ENCODE data around the gene ERCC3. TPM values are rescaled to one million over a fixed set of nuclear protein-coding genes. Genes with fewer than 3 reads are reported as not detected.

ERCC3 gene
- total RNA-seq (10 to 100 TPM; 59.2 to 62.9 TPM), polyA plus RNA-seq (10 to 100 TPM; 22.3 to 29.3 TPM)

DNA sequence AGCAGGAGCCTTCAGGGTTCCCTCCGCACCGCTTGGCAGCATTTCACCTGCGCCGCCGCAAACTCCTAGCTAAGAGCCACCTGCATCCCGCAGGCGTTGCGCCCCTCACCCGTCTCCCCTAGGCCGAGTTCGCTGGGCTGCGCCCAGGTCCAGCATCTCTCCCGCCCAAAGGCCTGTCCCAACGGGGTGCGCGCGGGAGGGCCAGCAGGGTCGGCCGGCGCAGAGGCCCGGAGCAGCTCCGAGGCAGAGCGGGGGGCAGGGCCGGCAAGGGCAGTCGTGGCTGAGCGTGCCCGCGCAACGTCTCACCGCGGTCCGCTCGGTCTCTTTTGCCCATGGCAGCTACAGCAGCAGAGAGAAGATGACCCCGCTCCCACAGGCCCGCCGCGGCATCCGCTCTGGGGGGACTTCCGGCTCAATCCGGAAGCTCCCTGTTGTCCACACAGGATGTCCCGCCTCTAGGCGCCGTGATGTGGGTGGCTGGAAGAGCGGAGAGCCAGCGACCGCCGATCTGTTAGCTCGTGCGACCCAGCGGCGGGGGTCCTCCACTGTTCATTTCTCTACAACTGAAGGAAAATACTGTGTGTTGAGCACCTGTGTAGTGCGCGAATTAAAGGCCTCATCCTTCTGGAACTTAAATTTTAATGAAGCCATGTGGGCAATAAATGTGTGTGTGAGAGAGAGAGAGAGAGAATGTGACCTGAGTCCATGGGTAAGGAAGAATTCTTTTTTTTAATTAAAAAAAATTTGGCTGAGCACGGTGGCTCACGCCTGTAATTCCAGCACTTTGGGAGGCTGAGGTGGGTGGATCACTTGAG lies at the start of gene ERCC3:
ERCC3 (minus strand) TSS at position 397 of the 815 bp plus-strand sequence; CDS start at position 334, 63 bp downstream.
- Histone ChIP-seq H3K27ac (ENCODE audit: low read depth, low read length) (peak within 1 kb of the TSS; percentile 86), H3K27me3 (ENCODE audit: insufficient read depth, low read length) (no peaks in the 10 kb centered on the region), H3K36me3 (ENCODE audit: insufficient read depth, low read length) (peaks cover 24% of the 10 kb centered on the region), H3K4me1 (ENCODE audit: insufficient read depth, low read length) (peaks cover 13% of the 10 kb centered on the region), H3K4me3 (ENCODE audit: low read length in 2 of 2) (peak within 1 kb of the TSS; percentile 63 to 96), H3K9me3 (ENCODE audit: control insufficient read depth in 1 of 2, low read length in 2 of 2) (no peaks in the 10 kb centered on the region)
- ChIA-PET CTCF (ENCODE audit: partially characterized antibody) (interaction anchor here (0.9 to 1.7 kb wide), 5 partner anchors 30 to 797 kb away, joined by 3 to 11 read pairs (median 4); partner anchors contain the start of gene UGGT1), POLR2A (ENCODE audit: partially characterized antibody) (interaction anchor here (0.6 to 2.1 kb wide), 8 partner anchors 10 to 233 kb away, joined by 3 to 11 read pairs (median 4); partner anchors contain the start of genes IWS1 and MAP3K2)
- intact Hi-C loops (cut with micrococcal nuclease): loop anchor here (1.0 to 10.0 kb wide), 3 partner anchors 185 to 798 kb away; partner anchors contain the start of gene UGGT1
- H3K4me3 Mint-ChIP-seq: peak within 1 kb of the TSS; percentile 96 to 99 (median 98)
- peak within 1 kb of the TSS; percentile 86 to 98 (median 95) for H3K27ac Mint-ChIP-seq
- H3K27me3 Mint-ChIP-seq: no peaks in the 10 kb centered on the region
- no peaks in the 10 kb centered on the region for H3K9me3 Mint-ChIP-seq
- DNase-seq: peak; percentile 70 to 82 (median 72)
- H3K4me1 Mint-ChIP-seq: peaks cover 23 to 50% (median 28%) of the 10 kb centered on the region in 4 donors
- peaks cover 31 to 43% of the 10 kb centered on the region in 2 donors for H3K36me3 Mint-ChIP-seq

DNA sequence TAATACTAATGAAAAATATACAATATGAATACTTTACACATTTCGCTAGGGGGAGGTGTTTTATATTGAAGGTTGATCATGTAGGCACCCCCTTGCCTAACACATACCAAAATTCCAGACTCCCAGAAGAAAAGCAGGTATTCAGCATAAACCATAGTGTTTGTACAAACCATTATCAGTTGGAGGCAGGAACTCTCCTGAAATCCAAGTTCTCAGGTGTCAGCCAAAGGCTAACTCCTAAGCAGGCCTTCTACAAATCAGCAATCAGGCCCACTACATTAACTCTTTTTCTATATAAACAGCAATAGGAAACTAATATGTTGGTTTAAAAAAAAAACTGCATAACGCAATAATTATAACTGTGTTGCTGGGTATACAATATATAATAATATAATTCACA lies 49.3 kb upstream of the ERCC3 start:
- Histone ChIP-seq H3K9me3 (ENCODE audit: control insufficient read depth in 1 of 2, low read length in 2 of 2) (no peaks in the 10 kb centered on the region), H3K4me1 (ENCODE audit: insufficient read depth, low read length) (peaks cover 13% of the 10 kb centered on the region), H3K4me3 (ENCODE audit: low read length in 2 of 2) (no peak overlapping the region), H3K27me3 (ENCODE audit: insufficient read depth, low read length) (no peaks in the 10 kb centered on the region), H3K27ac (ENCODE audit: low read depth, low read length) (no peak overlapping the region), H3K36me3 (ENCODE audit: insufficient read depth, low read length) (peaks cover 6% of the 10 kb centered on the region)
- Mint-ChIP-seq H3K9me3 (peaks cover 0 to 3% (median 0%) of the 10 kb centered on the region in 8 donors), H3K36me3 (peaks cover 27 to 28% of the 10 kb centered on the region in 2 donors), H3K4me3 (no peak overlapping the region), H3K27me3 (no peaks in the 10 kb centered on the region), H3K27ac (no peak overlapping the region), H3K4me1 (peaks cover 19 to 44% (median 32%) of the 10 kb centered on the region in 4 donors)
- POLR2A ChIA-PET (ENCODE audit: partially characterized antibody): no interaction called here
- intact Hi-C loops (cut with micrococcal nuclease): loop anchor here (10.0 kb wide), 1 partner anchor 302 kb away; the partner anchor contains the start of gene GPR17
- CTCF ChIA-PET (ENCODE audit: partially characterized antibody): no interaction called here
- no peak for DNase-seq

DNA sequence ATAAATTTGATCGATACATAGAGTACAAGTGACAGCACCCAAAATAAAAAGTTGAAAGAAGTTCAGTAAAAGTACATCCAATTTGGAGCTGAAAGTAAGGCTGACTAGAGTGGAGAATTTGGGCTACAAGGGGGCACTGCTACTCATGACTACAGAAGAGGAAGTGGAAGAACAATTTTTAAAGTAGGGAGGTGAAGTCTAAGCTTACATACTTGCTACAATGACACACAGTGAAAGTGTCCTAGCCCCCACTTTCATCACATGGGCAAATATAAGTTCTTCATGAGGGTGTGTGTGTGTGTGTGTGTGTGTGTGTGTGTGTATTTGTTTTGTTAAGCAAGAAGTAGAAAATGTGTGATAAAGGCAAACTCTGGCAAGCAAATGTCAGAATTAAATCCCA lies 48.2 kb upstream of the ERCC3 start:
- Mint-ChIP-seq H3K27me3 (no peaks in the 10 kb centered on the region), H3K36me3 (peaks cover 32 to 39% of the 10 kb centered on the region in 2 donors), H3K27ac (peak overlapping the region in 1 of 7 donors; percentile 4), H3K9me3 (peaks cover 0 to 3% (median 0%) of the 10 kb centered on the region in 8 donors), H3K4me1 (peaks cover 13 to 34% (median 24%) of the 10 kb centered on the region in 4 donors), H3K4me3 (no peak overlapping the region)
- no peak overlapping the region for H3K27ac ChIP-seq (ENCODE audit: low read depth, low read length)
- DNase-seq: no peak
- peaks cover 9% of the 10 kb centered on the region for H3K36me3 ChIP-seq (ENCODE audit: insufficient read depth, low read length)
- no peaks in the 10 kb centered on the region for H3K27me3 ChIP-seq (ENCODE audit: insufficient read depth, low read length)
- H3K4me1 ChIP-seq (ENCODE audit: insufficient read depth, low read length): peaks cover 1% of the 10 kb centered on the region
- H3K4me3 ChIP-seq (ENCODE audit: low read length in 2 of 2): no peak overlapping the region
- no peaks in the 10 kb centered on the region for H3K9me3 ChIP-seq (ENCODE audit: control insufficient read depth in 1 of 2, low read length in 2 of 2)
- intact Hi-C loops (cut with micrococcal nuclease): loop anchor here (10.0 kb wide), 1 partner anchor 303 kb away; the partner anchor contains the start of gene GPR17
- ChIA-PET POLR2A (ENCODE audit: partially characterized antibody) (no interaction called here), CTCF (ENCODE audit: partially characterized antibody) (no interaction called here)

- CTCF ChIA-PET (ENCODE audit: partially characterized antibody): interaction anchor here (1.3 kb wide), 1 partner anchor 83 kb away, joined by 3 read pairs; no protein-coding TSS in a partner anchor
- POLR2A ChIA-PET (ENCODE audit: partially characterized antibody): no interaction called here
- peaks cover 25 to 66% of the 10 kb centered on the region in 2 donors for H3K36me3 Mint-ChIP-seq
Observed at GRCh38 chr2:127332335-127332734, 38.4 kb upstream of the ERCC3 start.

GRCh38 chr2:127330753-127331152 lies 36.8 kb upstream of the ERCC3 start:
- intact Hi-C loops (cut with micrococcal nuclease): no loop called here
- Mint-ChIP-seq H3K4me3 (no peak overlapping the region), H3K9me3 (no peaks in the 10 kb centered on the region), H3K4me1 (peaks cover 0 to 5% (median 2%) of the 10 kb centered on the region in 4 donors), H3K27me3 (no peaks in the 10 kb centered on the region), H3K27ac (no peak overlapping the region), H3K36me3 (peaks cover 29 to 64% of the 10 kb centered on the region in 2 donors)
- no peaks in the 10 kb centered on the region for H3K4me1 ChIP-seq (ENCODE audit: insufficient read depth, low read length)
- H3K4me3 ChIP-seq (ENCODE audit: low read length in 2 of 2): no peak overlapping the region
- POLR2A ChIA-PET (ENCODE audit: partially characterized antibody): no interaction called here
- CTCF ChIA-PET (ENCODE audit: partially characterized antibody): interaction anchor here (1.8 kb wide), 1 partner anchor 149 kb away, joined by 6 read pairs; no protein-coding TSS in a partner anchor
- no peak for DNase-seq
- H3K9me3 ChIP-seq (ENCODE audit: control insufficient read depth in 1 of 2, low read length in 2 of 2): no peaks in the 10 kb centered on the region
- no peak overlapping the region for H3K27ac ChIP-seq (ENCODE audit: low read depth, low read length)
- peaks cover 12% of the 10 kb centered on the region for H3K36me3 ChIP-seq (ENCODE audit: insufficient read depth, low read length)
- H3K27me3 ChIP-seq (ENCODE audit: insufficient read depth, low read length): no peaks in the 10 kb centered on the region

More at GRCh38 chr2:127332335-127332734, 38.4 kb upstream of the ERCC3 start:
- no peak overlapping the region for H3K27ac Mint-ChIP-seq
- H3K4me3 Mint-ChIP-seq: no peak overlapping the region
- H3K9me3 Mint-ChIP-seq: no peaks in the 10 kb centered on the region
- no peaks in the 10 kb centered on the region for H3K27me3 Mint-ChIP-seq
- H3K4me1 ChIP-seq (ENCODE audit: insufficient read depth, low read length): no peaks in the 10 kb centered on the region
- peaks cover 0 to 5% (median 2%) of the 10 kb centered on the region in 4 donors for H3K4me1 Mint-ChIP-seq
- peaks cover 15% of the 10 kb centered on the region for H3K36me3 ChIP-seq (ENCODE audit: insufficient read depth, low read length)
- no peak for DNase-seq
- H3K9me3 ChIP-seq (ENCODE audit: control insufficient read depth in 1 of 2, low read length in 2 of 2): no peaks in the 10 kb centered on the region
- intact Hi-C loops (cut with micrococcal nuclease): no loop called here
- H3K4me3 ChIP-seq (ENCODE audit: low read length in 2 of 2): no peak overlapping the region
- no peaks in the 10 kb centered on the region for H3K27me3 ChIP-seq (ENCODE audit: insufficient read depth, low read length)
- H3K27ac ChIP-seq (ENCODE audit: low read depth, low read length): no peak overlapping the region

- no peaks in the 10 kb centered on the region for H3K4me1 Mint-ChIP-seq
- H3K9me3 Mint-ChIP-seq: no peaks in the 10 kb centered on the region
- no peak overlapping the region for H3K27ac Mint-ChIP-seq
- H3K4me3 Mint-ChIP-seq: no peak overlapping the region
- no peak for DNase-seq
- H3K4me3 ChIP-seq (ENCODE audit: low read length in 2 of 2): no peak overlapping the region
- CTCF ChIA-PET (ENCODE audit: partially characterized antibody): interaction anchor here (0.7 to 2.1 kb wide), 3 partner anchors 89 to 153 kb away, joined by 3 to 8 read pairs (median 4); no protein-coding TSS in a partner anchor
- peaks cover 15% of the 10 kb centered on the region for H3K36me3 ChIP-seq (ENCODE audit: insufficient read depth, low read length)
- no peaks in the 10 kb centered on the region for H3K9me3 ChIP-seq (ENCODE audit: control insufficient read depth in 1 of 2, low read length in 2 of 2)
- H3K36me3 Mint-ChIP-seq: peaks cover 44 to 60% of the 10 kb centered on the region in 2 donors
- intact Hi-C loops (cut with micrococcal nuclease): no loop called here
- H3K4me1 ChIP-seq (ENCODE audit: insufficient read depth, low read length): no peaks in the 10 kb centered on the region
- H3K27me3 Mint-ChIP-seq: no peaks in the 10 kb centered on the region
- POLR2A ChIA-PET (ENCODE audit: partially characterized antibody): no interaction called here
- H3K27ac ChIP-seq (ENCODE audit: low read depth, low read length): no peak overlapping the region
- H3K27me3 ChIP-seq (ENCODE audit: insufficient read depth, low read length): no peaks in the 10 kb centered on the region
Observed at GRCh38 chr2:127326289-127326945, 32.5 kb upstream of the ERCC3 start.

Data from CD4-positive, alpha-beta memory T cell (primary cell).